OCI-LY7 (cell line): Measurements from ENCODE around the gene PHETA2.

Experiments
- CTCF ChIP-seq: fragments of 200-600 bp; sonication (generic); conservative IDR thresholded peaks from 2 replicates; pipeline ENCODE4 v1.5.1; 2014; ENCODE audit warnings: mild to moderate bottlenecking, antibody characterized with exemption, low read length, moderate library complexity, mixed read lengths
- EZH2phosphoT487 ChIP-seq: fragments of 200-600 bp; sonication (generic); IDR thresholded peaks from 2 replicates; pipeline ENCODE4 v1.6.1; 2018; ENCODE audit warnings: low read depth, borderline replicate concordance, mild to moderate bottlenecking, mixed run types, antibody characterized with exemption, low read length, moderate library complexity, mixed read lengths

GRCh38 chr22:42074132-42074811 is at the start of gene PHETA2:
- peak; percentile 34; the same call in 1 of the 2 replicates for TF ChIP-seq CTCF
- no peak for TF ChIP-seq EZH2phosphoT487
